D721Med (cell line): ENCODE data around the gene MDP1.

Experiments
- DNase-seq: peaks from one replicate; pipeline ENCODE4 v3.0.0; 2011; ENCODE audit warnings: low spot score; ENCODE audit not compliant: insufficient read length
- FAIRE-seq: peaks from 2 replicates; lab custom pipeline; 2011; peaks lifted over from hg19 to GRCh38; lab: Jason Lieb, UNC
- TF ChIP-seq, protein P1 (sequence below): IDR thresholded peaks from 2 replicates; pipeline ENCODE4 v1.5.1; 2012; ENCODE audit warnings: mild to moderate bottlenecking, control low read depth; ENCODE audit not compliant: insufficient read depth; ENCODE audit errors: missing control alignments

The MDP1 gene

DNA sequence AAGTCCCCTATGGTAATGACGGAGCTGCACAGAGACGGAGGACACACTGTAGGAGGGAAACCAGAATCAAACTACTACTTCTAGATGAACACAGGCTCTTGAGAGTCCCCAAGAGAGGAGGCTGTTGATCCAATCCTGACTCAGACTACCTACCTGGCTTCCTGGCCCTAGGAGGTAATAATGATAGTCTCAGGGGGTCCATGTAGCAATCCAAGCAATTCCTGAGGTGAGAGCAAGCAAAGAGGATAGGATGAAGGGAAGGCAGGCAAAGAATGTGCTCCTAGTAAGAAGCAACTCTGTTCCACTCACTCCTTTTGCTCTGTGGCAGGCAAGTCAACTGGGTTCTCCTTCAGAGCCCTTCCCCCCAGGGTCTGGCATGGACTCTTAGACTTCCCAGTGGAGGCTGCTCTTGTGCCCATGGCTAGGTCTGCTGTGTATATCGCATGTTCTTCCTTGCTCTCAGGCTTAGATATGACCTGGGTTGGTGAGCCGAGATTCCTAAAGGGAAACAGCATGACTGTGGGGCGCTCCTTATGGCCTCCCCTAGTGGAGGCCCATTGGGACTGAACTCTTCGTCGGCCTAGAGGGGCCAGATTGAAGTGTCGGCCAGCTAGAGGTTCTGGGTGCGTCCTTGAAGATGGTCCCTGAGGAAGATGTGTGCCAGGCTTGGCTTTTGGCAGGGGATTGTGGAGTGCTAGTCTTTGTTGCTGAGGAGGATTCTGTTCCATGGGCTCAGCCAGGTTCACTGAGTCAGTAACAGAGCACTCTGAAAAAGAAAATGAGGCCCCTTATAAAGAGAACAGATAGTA lies 24.4 kb upstream of the MDP1 start:
- TF ChIP-seq, protein P1, sequence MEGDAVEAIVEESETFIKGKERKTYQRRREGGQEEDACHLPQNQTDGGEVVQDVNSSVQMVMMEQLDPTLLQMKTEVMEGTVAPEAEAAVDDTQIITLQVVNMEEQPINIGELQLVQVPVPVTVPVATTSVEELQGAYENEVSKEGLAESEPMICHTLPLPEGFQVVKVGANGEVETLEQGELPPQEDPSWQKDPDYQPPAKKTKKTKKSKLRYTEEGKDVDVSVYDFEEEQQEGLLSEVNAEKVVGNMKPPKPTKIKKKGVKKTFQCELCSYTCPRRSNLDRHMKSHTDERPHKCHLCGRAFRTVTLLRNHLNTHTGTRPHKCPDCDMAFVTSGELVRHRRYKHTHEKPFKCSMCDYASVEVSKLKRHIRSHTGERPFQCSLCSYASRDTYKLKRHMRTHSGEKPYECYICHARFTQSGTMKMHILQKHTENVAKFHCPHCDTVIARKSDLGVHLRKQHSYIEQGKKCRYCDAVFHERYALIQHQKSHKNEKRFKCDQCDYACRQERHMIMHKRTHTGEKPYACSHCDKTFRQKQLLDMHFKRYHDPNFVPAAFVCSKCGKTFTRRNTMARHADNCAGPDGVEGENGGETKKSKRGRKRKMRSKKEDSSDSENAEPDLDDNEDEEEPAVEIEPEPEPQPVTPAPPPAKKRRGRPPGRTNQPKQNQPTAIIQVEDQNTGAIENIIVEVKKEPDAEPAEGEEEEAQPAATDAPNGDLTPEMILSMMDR: no peak
- DNase-seq: no peak
- no peak for FAIRE-seq

DNA sequence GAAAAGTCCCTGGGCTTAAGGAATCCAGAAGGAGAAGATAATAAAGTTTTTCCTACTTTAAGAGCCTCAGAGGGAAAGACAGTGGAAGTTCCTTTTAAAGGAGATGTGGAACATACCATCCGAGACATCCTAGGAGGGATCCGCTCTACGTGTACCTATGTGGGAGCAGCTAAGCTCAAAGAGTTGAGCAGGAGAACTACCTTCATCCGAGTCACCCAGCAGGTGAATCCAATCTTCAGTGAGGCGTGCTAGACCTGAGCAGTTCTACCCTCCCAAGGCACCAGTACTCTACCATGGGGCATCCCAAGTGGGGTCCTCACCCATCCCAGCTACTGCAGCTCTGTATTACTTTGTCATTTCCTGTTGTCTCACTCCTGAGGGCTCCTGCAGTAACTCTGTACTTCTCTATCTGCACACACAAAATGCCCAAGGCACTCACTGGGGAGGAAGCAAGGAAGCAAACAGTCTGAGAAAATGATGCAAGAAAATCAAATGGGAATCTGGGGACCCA lies 22.7 kb upstream of the MDP1 start:
- TF ChIP-seq, protein P1: no peak

DNA sequence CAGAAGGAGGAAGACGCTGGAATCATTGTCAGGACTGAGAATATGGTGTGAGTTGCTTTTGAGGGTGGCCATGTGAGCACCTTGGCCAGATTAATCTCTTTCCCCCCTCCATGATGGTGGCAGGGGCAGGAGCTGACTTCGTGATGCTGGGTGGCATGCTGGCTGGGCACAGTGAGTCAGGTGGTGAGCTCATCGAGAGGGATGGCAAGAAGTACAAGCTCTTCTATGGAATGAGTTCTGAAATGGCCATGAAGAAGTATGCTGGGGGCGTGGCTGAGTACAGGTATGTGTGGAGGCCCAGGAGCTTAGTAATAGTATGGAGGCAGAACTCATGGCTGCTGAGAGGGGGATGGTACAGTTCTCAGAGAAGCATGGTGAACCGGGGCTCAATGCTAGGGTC lies 22.3 kb upstream of the MDP1 start:
- DNase-seq: no peak
- TF ChIP-seq, protein P1: no peak
- FAIRE-seq: no peak

More for the DNA sequence above, 22.7 kb upstream of the MDP1 start:
- DNase-seq (no peak), FAIRE-seq (no peak)

DNA sequence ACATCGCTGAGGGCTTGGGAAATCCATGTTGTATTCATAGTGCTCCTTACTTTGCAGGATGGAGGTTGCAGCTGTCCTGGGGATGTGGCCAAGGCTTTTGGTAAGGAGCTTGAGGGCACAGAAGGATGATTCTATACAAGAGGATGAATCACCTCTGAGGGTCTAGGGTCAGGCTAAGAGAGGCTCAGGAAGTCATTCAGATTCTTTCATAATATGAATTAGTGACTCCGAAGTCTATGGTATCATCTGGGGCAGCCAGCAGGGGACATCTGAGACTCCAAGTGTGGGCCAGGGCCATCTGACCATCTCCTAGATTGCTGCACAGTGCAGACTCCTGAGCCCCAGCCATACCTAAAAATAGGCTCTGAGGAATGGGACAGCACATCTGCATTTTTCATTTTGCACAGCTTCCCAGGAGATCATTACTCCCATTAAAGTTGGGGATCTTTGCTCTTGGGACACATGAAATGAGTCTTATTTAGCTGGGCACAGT lies 21.6 kb upstream of the MDP1 start:
- TF ChIP-seq, protein P1: no peak
- FAIRE-seq (no peak), DNase-seq (no peak)

DNA sequence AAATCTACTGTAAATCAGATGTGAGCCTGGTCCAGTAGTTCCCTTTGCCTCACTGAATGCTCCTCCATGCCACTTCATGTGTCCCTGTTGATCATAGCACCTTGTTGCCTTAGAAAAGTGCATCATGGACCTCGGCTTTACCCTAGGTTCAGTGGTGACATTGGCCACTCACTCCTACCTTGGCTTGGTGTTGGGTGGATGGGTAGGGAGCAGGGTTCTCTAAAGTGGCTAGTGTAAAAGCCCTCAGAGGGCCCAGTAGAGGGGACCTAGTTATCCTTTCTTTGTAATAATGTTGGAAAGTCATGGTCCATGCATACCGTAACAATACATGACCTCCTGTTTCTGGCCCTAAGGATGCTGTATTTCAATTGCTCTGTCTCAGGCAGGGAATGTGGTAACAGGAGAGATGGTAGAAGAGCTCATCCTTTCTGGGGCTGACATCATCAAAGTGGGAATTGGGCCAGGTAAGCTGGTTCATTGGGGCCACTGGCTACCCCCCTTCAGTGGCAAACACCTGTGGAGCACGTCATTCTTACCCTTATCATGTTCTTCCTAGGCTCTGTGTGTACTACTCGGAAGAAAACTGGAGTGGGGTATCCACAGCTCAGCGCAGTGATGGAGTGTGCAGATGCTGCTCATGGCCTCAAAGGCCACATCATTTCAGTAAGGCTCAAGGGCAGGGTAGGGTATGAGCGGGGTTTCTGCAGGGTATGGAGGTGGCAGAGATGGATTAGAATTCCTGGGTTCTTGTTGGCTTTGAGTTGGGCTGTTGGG lies 21.0 kb upstream of the MDP1 start:
- FAIRE-seq: no peak
- TF ChIP-seq, protein P1: no peak

DNA sequence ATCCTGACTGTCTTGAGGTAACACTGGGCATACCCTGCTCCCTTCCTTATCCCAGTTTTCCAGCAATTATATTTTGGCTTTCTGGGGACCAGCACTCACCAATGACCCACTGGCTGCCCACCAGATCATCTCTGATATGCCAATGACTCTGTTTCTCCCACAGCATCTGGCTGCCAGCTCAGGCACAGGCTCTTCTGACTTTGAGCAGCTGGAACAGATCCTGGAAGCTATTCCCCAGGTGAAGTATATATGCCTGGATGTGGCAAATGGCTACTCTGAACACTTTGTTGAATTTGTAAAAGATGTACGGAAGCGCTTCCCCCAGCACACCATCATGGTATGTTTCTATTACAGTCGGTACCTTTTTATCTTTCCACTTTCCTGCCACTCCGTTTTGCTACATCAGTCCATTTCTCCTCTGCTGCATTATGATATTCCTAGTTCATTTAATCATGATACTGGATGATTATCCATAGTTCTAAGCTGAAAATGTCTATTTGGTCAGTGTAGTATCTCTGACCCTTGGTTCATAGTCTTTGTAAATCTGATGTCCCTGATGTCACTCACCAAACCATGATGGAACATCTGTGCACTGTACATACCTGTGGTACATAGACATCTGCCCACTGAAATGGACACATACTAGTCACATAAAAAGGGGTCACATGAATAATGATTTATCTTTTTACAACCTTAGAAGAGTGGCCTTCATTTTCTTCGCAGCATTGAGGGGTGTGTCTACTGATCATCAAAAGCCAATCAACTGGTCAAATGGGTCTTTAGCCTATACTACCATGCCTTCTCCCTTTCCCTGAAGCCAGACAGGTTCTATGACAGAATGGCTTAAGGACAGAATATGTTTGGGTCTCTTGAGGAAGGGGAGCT lies 20.2 kb upstream of the MDP1 start:
- DNase-seq: no peak
- FAIRE-seq: no peak
- TF ChIP-seq, protein P1: no peak

More for the DNA sequence above, 21.0 kb upstream of the MDP1 start:
- no peak for DNase-seq
